NCI-H226 (cell line): Measurements from ENCODE around the gene PCDHGA9.
"Not testable (repeated sequence)": the region's sequence is repeated elsewhere in the genome, so short reads cannot be mapped to it uniquely, and the experiment has no call there.

Experiments
- DNase-seq: peaks from one replicate; pipeline ENCODE4 v3.0.0-alpha.2; 2015

Gene PCDHGA9

GRCh38 chr5:141414548-141415274 is 12.1 kb downstream of the PCDHGA9 start:
- not testable (repeated sequence) for DNase-seq

GRCh38 chr5:141415275-141415618 is 12.7 kb downstream of the PCDHGA9 start:
- DNase-seq, result not testable (repeated sequence)

- peak; percentile 78 for DNase-seq
Observed at GRCh38 chr5:141417494-141418172, 15.1 kb downstream of the PCDHGA9 start, which contains the start of gene PCDHGB7. Gene PCDHGB7 (plus strand): TSS chr5:141417677. CDS start chr5:141417860, 183 bp downstream.

GRCh38 chr5:141419074-141419880 is 16.7 kb downstream of the PCDHGA9 start:
- no peak for DNase-seq

- no peak for DNase-seq
Observed at GRCh38 chr5:141420855-141421488, 18.4 kb downstream of the PCDHGA9 start, which contains the start of gene PCDHGA11. Gene PCDHGA11 (plus strand): TSS chr5:141421051. CDS start chr5:141421228, 177 bp downstream.

GRCh38 chr5:141421489-141421855 is 18.9 kb downstream of the PCDHGA9 start:
- no peak for DNase-seq

GRCh38 chr5:141422742-141423291 is 20.2 kb downstream of the PCDHGA9 start:
- DNase-seq, result no peak

GRCh38 chr5:141427783-141428426 is 25.3 kb downstream of the PCDHGA9 start:
- no peak for DNase-seq

GRCh38 chr5:141430332-141431113 is 27.9 kb downstream of the PCDHGA9 start, which contains the start of gene PCDHGA12:
Gene PCDHGA12 (plus strand): TSS chr5:141430507. CDS start chr5:141430760, 253 bp downstream.
- peak; percentile 83 for DNase-seq

GRCh38 chr5:141431286-141431685 is 28.7 kb downstream of the PCDHGA9 start:
- no peak for DNase-seq

GRCh38 chr5:141432308-141432707 is 29.7 kb downstream of the PCDHGA9 start:
- DNase-seq, result not testable (repeated sequence)

- DNase-seq, result not testable (repeated sequence)
Observed at GRCh38 chr5:141432726-141433125, 30.1 kb downstream of the PCDHGA9 start.

- DNase-seq, result no peak
Observed at GRCh38 chr5:141434006-141434405, 31.4 kb downstream of the PCDHGA9 start.

GRCh38 chr5:141437221-141437620 is 34.6 kb downstream of the PCDHGA9 start:
- no peak for DNase-seq

- no peak for DNase-seq
Observed at GRCh38 chr5:141439411-141440141, 37.0 kb downstream of the PCDHGA9 start.

GRCh38 chr5:141440341-141440740 is 37.8 kb downstream of the PCDHGA9 start:
- DNase-seq, result no peak

GRCh38 chr5:141441571-141442170 is 39.1 kb downstream of the PCDHGA9 start:
- no peak for DNase-seq
